Suppressor macrophage treated with lipopolysaccharide for 4 hours (primary cell): ENCODE data around the gene NUDT6.
"Not testable (repeated sequence)": the region's sequence is repeated elsewhere in the genome, so short reads cannot be mapped to it uniquely, and the experiment has no call there.

Source experiments
- DNase-seq: peaks from one replicate; pipeline ENCODE4 v3.0.0-alpha.2; 2020

The NUDT6 gene

GRCh38 chr4:122873821-122874593, 48.4 kb downstream of the NUDT6 start:
- peak; percentile 3 for DNase-seq

DNA sequence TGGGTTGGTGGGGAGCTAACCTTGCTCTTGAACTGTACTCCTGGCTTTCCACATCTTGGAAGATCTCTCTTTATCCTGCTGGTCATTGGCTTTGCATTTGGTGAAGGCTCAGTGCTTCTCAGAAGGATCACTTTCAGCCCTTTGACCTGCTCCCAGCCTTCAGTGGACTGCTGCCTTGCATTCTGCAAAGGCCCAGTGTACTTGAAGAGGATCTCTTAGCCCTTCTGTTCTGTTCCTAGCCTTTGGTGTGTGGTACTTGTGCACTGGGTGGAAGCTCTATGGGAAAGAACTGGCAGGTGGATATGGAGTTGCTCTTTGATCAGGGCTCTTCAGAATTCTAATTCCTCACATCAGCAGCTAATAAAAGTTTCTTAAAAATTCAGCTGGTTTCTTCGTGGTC, 49.3 kb downstream of the NUDT6 start:
- no peak for DNase-seq

- DNase-seq = not testable (repeated sequence)
These were observed 54.2 kb downstream of the NUDT6 start for GRCh38 chr4:122868235-122868634.

DNA sequence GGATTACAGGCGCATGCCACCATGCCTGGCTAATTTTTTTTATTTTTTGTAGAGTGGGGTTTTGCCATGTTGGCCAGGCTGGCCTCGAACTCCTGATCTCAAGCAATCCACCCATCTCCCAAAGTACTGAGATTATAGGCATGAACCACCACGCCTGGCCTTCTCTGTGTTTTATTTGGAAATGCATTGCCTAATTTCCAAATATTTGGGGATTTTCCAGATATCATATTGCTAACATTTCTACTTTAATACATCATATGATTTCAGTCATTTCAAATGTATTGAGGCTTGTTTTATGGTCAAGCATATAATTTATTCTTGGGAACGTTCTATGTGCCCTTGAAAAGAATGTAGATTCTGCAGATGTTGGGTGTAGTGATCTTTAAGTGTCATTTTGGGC, 57.0 kb downstream of the NUDT6 start:
- no peak for DNase-seq

GRCh38 chr4:122863639-122864038, 58.8 kb downstream of the NUDT6 start:
- DNase-seq = no peak

DNA sequence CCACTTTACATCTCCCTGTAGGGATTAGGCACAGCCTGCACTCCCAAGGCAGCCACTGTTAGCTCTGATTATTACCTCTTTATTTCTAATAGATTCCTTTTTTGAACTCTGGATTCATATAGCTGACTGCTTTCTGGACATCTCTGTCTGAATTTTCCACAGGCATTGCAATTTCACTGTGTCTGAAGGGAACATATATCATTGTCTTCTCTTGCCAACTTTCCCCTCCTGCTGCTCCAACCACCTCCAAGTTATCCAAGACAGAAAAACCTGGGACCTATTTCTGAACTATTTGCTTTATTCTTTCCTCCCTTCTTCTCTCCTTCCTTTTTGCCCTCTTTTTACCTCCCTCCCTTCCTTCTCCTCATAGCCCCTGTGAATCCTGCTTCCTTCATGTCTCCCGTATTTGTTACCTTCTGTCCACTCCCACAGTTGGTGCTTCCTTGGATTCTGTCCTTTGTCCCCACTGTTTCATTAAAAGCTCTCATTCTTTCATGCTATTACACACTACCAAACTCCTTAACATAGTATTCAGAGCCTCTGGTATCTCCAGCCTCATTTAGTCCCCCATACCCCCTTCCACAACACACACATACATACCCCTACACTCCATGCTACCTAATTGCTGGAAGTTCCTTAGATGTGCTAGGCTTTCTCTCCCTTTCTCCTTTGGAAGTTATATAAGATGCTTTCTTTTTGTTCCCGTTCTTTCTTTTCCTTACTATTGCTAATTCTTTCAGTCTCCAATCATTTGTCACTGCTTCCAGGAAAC, 61.0 kb downstream of the NUDT6 start:
- no peak for DNase-seq

DNA sequence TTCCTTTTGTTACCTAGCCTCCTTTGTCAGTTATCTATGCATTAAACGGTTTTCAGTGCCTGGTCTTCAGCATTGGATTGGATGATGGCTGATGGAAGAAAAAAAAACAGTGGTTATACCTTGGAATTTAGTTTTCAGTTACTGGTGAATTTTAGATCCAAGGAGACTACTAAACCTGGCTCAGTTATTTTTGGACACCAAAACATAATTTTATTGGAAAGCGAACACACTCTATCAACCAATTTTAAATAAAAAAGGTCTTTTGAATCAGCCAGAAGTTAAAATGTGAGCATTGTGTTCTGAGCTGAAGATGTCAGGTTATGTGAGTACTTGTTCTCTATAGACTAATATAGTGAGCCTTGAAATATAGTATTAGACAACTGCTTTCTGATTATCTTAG, 63.7 kb downstream of the NUDT6 start:
- DNase-seq = no peak

DNA sequence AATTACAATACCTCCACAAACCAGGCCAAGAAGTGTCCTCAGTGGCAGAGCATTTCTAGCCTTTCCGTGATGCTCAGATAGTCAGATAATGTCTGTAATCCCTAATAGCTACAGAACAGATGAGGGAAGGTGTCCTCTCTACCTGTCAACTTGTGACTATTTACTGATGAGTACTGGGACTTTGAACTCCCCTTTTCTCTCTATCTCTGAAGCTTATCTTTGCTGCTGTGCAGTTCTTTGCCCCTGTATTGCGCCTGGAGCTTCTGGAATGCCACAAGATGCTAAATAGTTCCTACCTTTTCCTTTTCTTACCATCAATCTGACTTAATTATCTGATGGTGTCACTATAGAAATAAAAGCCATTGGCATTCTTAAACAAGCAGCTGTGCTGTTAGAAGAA, 65.2 kb downstream of the NUDT6 start:
- DNase-seq = no peak

DNA sequence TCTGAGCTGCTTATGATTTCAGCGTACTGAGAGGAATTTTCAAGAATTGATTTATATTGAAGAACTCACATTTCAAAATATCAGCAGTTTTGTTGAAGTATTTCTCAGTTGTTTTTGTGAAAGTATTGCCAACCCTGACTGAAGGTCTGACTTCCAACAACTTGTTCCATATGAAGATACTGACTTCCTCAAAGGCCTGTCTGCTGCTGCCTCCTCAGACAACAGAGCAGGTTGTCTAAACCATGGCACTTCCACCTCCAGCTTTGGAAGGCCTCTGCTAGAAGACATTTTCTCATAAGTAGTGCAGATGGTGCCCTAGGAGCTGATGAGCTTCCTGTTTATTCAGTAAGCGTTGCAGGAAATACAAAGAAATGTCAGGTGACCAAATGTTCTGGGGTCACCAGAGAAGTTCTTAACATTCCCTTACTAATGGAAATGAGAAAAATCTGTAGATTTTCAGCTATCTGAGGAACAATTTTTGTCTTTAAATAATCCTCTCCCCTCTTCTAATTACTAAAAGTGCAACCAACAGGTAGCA, 67.0 kb downstream of the NUDT6 start:
- DNase-seq = no peak

DNA sequence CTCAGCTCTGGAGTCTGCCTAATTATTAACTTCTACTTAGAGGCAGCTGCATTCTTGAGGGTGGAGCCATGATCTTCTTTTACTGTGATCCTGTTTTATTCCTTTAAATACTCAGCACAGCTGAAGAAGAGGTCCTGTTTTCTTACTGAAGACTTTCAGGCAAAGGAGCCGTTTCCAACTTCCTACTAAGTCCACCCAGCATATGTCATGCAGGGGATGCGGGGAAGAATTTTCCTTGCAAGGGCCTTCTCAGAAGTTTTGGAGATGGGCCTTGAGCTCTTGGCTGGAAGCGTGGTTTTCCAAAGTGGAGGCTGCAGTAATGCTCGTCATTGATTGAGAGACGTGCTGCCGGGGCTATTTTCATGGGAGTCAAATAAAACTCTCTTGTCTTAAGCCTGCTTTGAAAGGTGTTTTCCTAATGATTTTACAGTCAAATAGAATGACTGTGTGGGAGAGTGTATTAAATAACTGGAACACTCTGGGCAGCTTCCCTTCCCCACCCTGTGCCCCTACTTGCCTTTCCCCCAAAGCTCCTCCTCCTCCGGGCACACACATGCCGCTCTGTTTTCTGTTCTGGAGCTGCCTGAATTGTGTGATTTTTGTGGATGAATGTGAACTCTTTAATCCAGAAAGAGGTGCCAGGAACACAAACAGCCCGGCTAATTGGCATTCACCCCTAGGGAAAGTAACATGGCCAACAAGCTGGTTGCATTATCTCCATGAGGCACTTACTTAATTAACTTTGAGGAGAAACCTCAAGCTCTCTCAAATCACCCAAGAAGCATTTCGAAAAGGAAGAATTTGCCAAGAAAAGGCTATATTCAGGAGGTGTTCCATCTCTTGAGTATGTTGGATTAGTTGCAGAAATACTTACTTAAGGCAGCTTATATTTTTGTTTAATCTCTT, 67.7 kb downstream of the NUDT6 start:
- no peak for DNase-seq

DNA sequence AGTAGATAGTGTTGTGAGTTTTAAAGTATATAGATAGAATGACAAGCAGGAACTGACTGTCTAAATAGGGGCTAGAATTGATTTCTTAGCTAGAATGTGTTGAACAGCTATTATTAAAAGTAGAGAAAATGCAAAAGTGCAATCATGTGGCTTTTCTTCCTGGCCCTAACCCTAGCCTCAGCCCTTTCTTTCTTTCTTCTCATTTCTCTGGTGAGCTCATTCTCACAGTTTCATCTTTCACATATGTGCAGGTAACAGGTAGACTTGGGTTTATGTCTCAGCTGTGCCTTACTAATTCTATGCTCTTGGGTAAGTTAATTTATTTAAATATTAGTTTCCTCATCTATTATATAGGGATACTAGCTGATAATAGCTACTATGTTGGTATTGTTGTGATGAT, 70.8 kb downstream of the NUDT6 start:
- DNase-seq = no peak

GRCh38 chr4:122849789-122850188, 72.6 kb downstream of the NUDT6 start:
- not testable (repeated sequence) for DNase-seq

DNA sequence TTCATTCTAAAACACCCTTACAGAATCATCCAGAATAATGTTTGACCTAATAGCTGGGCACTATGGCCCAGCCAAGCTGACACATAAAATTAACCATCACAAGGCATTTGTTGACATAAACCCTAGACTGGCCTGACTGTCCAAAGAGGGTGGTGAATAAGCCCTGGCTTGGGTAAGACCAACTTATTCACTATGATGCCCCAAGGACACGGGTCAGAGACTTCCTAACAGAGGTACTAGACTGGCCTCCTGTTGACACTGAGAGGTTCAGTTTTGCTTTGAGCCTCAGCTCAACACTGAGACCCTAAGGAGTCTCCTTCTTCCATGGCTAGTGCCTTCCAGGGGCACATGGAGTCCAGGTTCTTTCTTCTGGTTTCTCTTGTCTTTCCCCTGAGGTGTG, 74.5 kb downstream of the NUDT6 start:
- DNase-seq = no peak

DNA sequence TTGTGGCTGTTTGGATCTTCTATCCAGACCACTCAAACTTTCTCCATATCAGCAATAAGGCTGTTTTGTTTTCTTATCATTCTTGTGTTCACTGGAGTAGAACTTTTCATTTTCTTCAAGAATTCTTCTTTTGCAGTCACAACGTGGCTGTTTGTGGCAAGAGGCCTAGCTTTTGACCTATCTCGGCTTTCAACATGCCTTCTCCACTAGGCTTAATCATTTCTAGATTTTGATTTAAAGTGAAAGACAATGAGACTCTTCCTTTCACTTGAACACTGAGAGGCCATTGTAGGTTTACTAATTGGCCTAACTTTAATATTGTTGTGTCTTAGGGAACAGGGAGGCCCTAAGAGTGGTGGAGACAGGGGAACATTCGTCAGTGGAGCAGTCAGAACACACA, 76.6 kb downstream of the NUDT6 start:
- no peak for DNase-seq

- DNase-seq = no peak
These were observed 77.3 kb downstream of the NUDT6 start for GRCh38 chr4:122845066-122845465.

- DNase-seq = not testable (repeated sequence)
These were observed 78.0 kb downstream of the NUDT6 start for GRCh38 chr4:122844391-122844790.

DNA sequence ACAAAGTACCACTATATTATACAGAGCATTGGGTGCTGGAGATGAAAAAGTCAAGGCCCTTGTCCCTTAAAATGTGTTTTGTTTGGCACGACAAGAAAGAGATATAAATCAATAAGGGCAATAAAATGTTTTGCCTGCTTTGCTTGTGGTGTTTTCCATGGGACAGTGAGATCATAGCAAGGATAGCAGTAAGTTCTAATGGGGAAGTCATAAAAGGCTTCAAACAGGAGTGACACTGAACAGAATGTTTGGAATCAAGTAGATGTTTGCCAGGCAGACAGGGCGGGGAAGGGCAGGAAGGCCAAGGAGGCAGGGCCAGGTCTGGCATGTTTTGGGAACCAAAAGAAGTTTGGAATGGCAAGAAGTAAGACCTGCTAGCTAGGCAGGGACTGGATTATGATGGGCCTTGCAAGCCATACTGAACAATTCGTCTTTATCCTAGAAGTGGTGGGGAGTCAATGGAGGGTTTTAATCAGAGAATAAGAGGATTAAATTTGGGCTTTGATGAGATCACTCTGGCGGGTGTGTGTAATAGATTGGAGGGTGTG, 79.3 kb downstream of the NUDT6 start:
- no peak for DNase-seq
